Ishikawa (cell line): ENCODE results near the gene AFAP1L1.

ENCODE experiments used
- CEBPB ChIP-seq: IDR thresholded peaks from 2 replicates; pipeline ENCODE4 v1.6.1; 2012
- CREB1 ChIP-seq: IDR thresholded peaks from 2 replicates; pipeline ENCODE4 v1.6.1; 2012; ENCODE audit warnings: low read depth
- EGR1 ChIP-seq: IDR thresholded peaks from 2 replicates; pipeline ENCODE4 v1.6.1; 2012
- EP300 ChIP-seq: IDR thresholded peaks from 2 replicates; pipeline ENCODE4 v1.6.1; 2012; ENCODE audit warnings: borderline replicate concordance
- FOXM1 ChIP-seq: IDR thresholded peaks from 2 replicates; pipeline ENCODE4 v1.6.1; 2012; ENCODE audit warnings: low read depth, borderline replicate concordance
- NFIC ChIP-seq: IDR thresholded peaks from 2 replicates; pipeline ENCODE4 v1.6.1; 2012
- RAD21 ChIP-seq: IDR thresholded peaks from 2 replicates; pipeline ENCODE4 v1.6.1; 2012; ENCODE audit warnings: low read depth
- TAF1 ChIP-seq: IDR thresholded peaks from 2 replicates; pipeline ENCODE4 v1.6.1; 2012; ENCODE audit warnings: low read depth, mild to moderate bottlenecking
- TCF12 ChIP-seq: IDR thresholded peaks from 2 replicates; pipeline ENCODE4 v1.6.1; 2012; ENCODE audit warnings: low read depth
- YY1 ChIP-seq: IDR thresholded peaks from 2 replicates; pipeline ENCODE4 v1.6.1; 2012; ENCODE audit warnings: low read depth
- ZBTB7A ChIP-seq: IDR thresholded peaks from 2 replicates; pipeline ENCODE4 v1.6.1; 2012; ENCODE audit warnings: low read depth
- TF ChIP-seq, protein P1 (sequence below): IDR thresholded peaks from 2 replicates; pipeline ENCODE4 v1.6.1; 2012; ENCODE audit warnings: low read depth, mild to moderate bottlenecking
- TF ChIP-seq, protein P2 (sequence below): IDR thresholded peaks from 2 replicates; pipeline ENCODE4 v1.6.1; 2012

DNA sequence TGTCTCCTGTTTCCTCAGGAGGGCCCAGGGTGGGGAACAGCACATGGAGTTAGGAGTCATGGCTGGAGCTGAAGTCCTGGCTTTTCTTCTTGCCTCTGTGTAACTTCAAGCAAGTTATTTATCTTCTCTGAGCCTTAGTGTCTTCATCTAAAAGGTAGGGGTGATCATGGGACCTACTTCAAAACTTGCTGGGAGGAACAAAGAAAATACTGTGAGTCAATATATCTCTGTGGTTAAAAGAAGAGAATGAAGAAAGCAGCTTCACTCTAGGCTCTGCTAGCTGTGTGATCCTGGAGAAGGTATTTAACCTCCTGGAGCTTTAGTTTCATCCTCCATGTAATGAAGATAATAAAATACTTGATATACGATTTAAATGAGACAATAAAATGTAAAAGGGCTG is 26.5 kb downstream of the AFAP1L1 start:
- TF ChIP-seq CEBPB = no peak
- TF ChIP-seq, protein P1, sequence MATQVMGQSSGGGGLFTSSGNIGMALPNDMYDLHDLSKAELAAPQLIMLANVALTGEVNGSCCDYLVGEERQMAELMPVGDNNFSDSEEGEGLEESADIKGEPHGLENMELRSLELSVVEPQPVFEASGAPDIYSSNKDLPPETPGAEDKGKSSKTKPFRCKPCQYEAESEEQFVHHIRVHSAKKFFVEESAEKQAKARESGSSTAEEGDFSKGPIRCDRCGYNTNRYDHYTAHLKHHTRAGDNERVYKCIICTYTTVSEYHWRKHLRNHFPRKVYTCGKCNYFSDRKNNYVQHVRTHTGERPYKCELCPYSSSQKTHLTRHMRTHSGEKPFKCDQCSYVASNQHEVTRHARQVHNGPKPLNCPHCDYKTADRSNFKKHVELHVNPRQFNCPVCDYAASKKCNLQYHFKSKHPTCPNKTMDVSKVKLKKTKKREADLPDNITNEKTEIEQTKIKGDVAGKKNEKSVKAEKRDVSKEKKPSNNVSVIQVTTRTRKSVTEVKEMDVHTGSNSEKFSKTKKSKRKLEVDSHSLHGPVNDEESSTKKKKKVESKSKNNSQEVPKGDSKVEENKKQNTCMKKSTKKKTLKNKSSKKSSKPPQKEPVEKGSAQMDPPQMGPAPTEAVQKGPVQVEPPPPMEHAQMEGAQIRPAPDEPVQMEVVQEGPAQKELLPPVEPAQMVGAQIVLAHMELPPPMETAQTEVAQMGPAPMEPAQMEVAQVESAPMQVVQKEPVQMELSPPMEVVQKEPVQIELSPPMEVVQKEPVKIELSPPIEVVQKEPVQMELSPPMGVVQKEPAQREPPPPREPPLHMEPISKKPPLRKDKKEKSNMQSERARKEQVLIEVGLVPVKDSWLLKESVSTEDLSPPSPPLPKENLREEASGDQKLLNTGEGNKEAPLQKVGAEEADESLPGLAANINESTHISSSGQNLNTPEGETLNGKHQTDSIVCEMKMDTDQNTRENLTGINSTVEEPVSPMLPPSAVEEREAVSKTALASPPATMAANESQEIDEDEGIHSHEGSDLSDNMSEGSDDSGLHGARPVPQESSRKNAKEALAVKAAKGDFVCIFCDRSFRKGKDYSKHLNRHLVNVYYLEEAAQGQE = no peak
- no peak for TF ChIP-seq EP300
- no peak for TF ChIP-seq YY1
- no peak for TF ChIP-seq FOXM1
- no peak for TF ChIP-seq RAD21
- no peak for TF ChIP-seq CREB1
- TF ChIP-seq ZBTB7A = no peak
- TF ChIP-seq EGR1 = no peak
- no peak for TF ChIP-seq TCF12
- no peak for TF ChIP-seq NFIC
- TF ChIP-seq, protein P2, sequence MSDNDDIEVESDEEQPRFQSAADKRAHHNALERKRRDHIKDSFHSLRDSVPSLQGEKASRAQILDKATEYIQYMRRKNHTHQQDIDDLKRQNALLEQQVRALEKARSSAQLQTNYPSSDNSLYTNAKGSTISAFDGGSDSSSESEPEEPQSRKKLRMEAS = no peak
- no peak for TF ChIP-seq TAF1
